ENCODE data around the gene SLC2A11.
"Not testable (repeated sequence)": the region's sequence is repeated elsewhere in the genome, so short reads cannot be mapped to it uniquely, and the experiment has no call there.

SLC2A11 gene

GRCh38 chr22:23906641-23907040 lies 49.0 kb downstream of the SLC2A11 start:
- no peak for TF ChIP-seq CTCF (conservative IDR thresholded peaks at IDR 0.05)
- no peak overlapping the region for H3K27ac ChIP-seq

DNA sequence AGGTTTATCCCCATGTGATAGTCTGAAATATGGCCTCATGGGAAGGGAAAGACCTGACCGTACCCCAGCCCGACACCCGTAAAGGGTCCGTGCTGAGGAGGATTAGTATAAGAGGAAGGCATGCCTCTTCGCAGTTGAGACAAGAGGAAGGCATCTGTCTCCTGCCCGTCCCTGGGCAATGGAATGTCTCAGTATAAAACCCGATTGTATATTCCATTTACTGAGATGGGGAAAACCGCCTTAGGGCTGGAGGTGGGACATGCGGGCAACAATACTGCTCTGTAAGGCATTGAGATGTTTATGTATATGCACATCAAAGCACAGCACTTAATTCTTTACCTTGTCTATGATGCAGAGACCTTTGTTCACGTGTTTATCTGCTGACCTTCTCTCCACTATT lies 49.7 kb downstream of the SLC2A11 start:
- H3K27ac ChIP-seq = not testable (repeated sequence)

DNA sequence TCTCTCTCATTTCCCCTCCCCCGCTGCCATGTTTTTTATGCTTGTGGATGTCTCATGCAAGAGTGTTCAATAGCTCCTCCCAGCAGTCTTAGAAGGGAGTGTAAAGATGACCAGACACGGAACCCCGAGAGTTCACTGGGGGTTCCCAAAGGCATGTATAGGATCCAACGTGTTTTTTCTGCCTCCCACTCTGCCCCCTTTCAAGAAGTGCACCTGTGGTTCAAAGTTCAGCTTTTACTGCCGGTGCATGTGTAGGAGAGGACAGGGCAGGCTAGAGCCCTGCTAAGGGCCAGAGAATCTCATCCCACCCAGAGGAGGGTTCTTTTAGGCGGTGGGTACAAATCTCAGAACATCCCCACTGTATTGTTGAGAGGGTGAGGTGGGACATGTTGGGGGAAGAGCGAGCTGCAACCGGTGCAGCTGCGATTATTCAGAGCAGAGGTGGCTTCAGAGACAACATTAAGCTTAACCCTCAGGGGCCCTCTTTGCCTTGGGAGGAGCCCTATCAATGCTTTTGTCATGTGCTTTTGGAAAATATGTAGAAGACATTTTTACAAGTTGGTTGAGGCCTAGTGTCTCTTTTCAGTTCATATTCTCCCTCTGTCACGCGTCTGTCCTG lies 51.0 kb downstream of the SLC2A11 start:
- no peak overlapping the region for H3K27ac ChIP-seq
- no peak for TF ChIP-seq CTCF (conservative IDR thresholded peaks at IDR 0.05)

- TF ChIP-seq CTCF (conservative IDR thresholded peaks at IDR 0.05) = no peak
- H3K27ac ChIP-seq = no peak overlapping the region
Measured at GRCh38 chr22:23909296-23909898, 51.7 kb downstream of the SLC2A11 start.

- H3K27ac ChIP-seq = no peak overlapping the region
- no peak for TF ChIP-seq CTCF (conservative IDR thresholded peaks at IDR 0.05)
Measured at GRCh38 chr22:23910496-23911190, 53.0 kb downstream of the SLC2A11 start.

- H3K27ac ChIP-seq = no peak overlapping the region
- TF ChIP-seq CTCF (conservative IDR thresholded peaks at IDR 0.05) = no peak
Measured at GRCh38 chr22:23911318-23911980, 53.8 kb downstream of the SLC2A11 start.

- no peak for TF ChIP-seq CTCF (conservative IDR thresholded peaks at IDR 0.05)
- no peak overlapping the region for H3K27ac ChIP-seq
Measured at GRCh38 chr22:23912293-23912903, 54.7 kb downstream of the SLC2A11 start.

Measured in VCaP (cell line).